ENCODE measurements around the gene CRACR2B. TPM values are rescaled to one million over a fixed set of nuclear protein-coding genes. Genes with fewer than 3 reads are reported as not detected.

CRACR2B gene
- total RNA-seq, 3 donors from 2014 or later (not counting 1 experiment from before 2014, with no cell fraction given), result 3.4 to 10.1 (median 3.8) TPM

DNA sequence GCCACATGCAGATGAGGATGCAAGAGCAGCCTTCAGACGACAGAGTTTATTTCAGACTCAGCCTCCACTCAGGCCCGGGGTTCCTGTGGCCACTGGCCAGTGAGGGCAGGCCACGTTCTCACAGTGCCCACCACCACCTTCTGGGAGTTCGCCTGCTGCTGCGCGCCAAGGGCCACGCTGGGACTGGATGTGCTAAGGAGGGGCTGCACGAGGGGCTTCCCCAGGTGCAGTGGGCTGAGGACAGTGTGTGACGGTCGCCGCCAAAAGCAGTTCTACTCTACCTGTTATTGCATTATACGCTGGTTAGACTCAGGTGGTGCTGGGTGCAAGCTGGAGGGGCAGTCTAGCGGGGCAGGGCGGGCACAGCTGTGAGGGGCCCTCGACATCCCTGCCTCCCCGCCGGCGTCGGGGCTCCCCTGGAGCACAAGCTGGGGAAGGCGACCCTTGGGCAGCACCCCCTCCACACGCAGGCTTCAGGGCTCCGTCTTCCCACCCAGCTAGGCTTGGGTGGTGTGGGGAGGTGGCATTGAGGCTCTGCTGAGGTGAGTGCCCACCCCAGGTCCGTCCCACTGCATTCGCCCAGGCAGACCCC lies 40.5 kb upstream of the CRACR2B start:
- Histone ChIP-seq H3K4me1 (ENCODE audit: control insufficient read depth, insufficient read depth, low read length) (peaks cover 17% of the 10 kb centered on the region), H3K9me3 (ENCODE audit: control insufficient read depth, insufficient read depth, low read length) (no peaks in the 10 kb centered on the region), H3K27me3 (ENCODE audit: control insufficient read depth, insufficient read depth, low read length) (peaks cover 8% of the 10 kb centered on the region), H3K27ac (ENCODE audit: low read length) (no peak overlapping the region), H3K4me3 (ENCODE audit: low read length) (no peak overlapping the region), H3K36me3 (ENCODE audit: control insufficient read depth, insufficient read depth, low read length) (peaks cover 9% of the 10 kb centered on the region)
- Mint-ChIP-seq H3K36me3 (no peaks in the 10 kb centered on the region), H3K9me3 (no peaks in the 10 kb centered on the region), H3K27me3 (ENCODE audit: low read depth in 2 of 2) (no peaks in the 10 kb centered on the region), H3K4me1 (peaks cover 0 to 6% of the 10 kb centered on the region in 2 donors), H3K27ac (no peak overlapping the region), H3K4me3 (no peak overlapping the region)
- DNase-seq (no peak), ATAC-seq (no peak)
- 93% methylated on average over 24 of the region's 24 CpGs for WGBS (ENCODE audit: insufficient coverage)
- TF ChIP-seq, protein P1, sequence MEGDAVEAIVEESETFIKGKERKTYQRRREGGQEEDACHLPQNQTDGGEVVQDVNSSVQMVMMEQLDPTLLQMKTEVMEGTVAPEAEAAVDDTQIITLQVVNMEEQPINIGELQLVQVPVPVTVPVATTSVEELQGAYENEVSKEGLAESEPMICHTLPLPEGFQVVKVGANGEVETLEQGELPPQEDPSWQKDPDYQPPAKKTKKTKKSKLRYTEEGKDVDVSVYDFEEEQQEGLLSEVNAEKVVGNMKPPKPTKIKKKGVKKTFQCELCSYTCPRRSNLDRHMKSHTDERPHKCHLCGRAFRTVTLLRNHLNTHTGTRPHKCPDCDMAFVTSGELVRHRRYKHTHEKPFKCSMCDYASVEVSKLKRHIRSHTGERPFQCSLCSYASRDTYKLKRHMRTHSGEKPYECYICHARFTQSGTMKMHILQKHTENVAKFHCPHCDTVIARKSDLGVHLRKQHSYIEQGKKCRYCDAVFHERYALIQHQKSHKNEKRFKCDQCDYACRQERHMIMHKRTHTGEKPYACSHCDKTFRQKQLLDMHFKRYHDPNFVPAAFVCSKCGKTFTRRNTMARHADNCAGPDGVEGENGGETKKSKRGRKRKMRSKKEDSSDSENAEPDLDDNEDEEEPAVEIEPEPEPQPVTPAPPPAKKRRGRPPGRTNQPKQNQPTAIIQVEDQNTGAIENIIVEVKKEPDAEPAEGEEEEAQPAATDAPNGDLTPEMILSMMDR (IDR thresholded peaks at IDR 0.05), result no peak
- intact Hi-C loops (cut with micrococcal nuclease), result no loop called here

DNA sequence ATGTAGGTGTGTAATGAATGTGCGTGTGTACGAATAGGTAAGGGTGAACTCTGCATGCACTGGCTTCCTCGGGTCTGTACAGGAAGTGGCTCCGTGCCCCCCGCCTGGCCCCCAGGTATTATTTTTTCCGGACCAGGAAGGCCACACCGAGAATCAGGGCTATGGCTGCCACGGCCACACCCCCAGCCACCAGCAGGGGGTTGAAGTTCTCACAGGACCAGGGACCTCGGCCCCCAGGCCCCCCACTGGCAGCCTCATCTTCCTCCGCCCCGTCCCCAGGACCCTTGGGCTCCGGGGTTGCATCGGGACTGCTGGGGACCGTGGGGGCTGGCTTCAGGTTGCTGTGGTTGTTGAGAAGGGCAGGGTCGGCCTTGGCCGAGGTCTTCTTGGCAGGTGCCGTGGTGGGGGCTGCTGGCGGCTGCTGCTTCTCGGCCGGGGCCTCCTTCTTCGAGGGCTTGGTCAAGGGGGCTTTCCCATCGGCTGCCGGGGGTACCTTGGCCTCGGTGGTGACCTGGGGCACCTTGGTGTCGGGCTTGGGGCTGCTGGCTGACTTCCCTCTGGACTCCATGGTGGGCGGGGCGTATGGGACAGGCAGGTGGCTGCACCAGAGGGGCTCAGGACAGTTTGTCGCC lies 39.6 kb upstream of the CRACR2B start:
- H3K4me3 ChIP-seq (ENCODE audit: low read length), result no peak overlapping the region
- peaks cover 8% of the 10 kb centered on the region for H3K27me3 ChIP-seq (ENCODE audit: control insufficient read depth, insufficient read depth, low read length)
- no peak for DNase-seq
- TF ChIP-seq, protein P1 (IDR thresholded peaks at IDR 0.05), result no peak
- intact Hi-C loops (cut with micrococcal nuclease), result no loop called here
- H3K27ac Mint-ChIP-seq, result no peak overlapping the region
- H3K36me3 Mint-ChIP-seq, result no peaks in the 10 kb centered on the region
- H3K9me3 Mint-ChIP-seq, result no peaks in the 10 kb centered on the region
- peaks cover 12% of the 10 kb centered on the region for H3K36me3 ChIP-seq (ENCODE audit: control insufficient read depth, insufficient read depth, low read length)
- H3K4me3 Mint-ChIP-seq, result no peak overlapping the region
- ATAC-seq, result no peak
- no peaks in the 10 kb centered on the region for H3K9me3 ChIP-seq (ENCODE audit: control insufficient read depth, insufficient read depth, low read length)
- H3K27me3 Mint-ChIP-seq (ENCODE audit: low read depth in 2 of 2), result no peaks in the 10 kb centered on the region
- peaks cover 17% of the 10 kb centered on the region for H3K4me1 ChIP-seq (ENCODE audit: control insufficient read depth, insufficient read depth, low read length)
- WGBS (ENCODE audit: insufficient coverage), result 51% methylated on average over 28 of the region's 28 CpGs
- peaks cover 0 to 6% of the 10 kb centered on the region in 2 donors for H3K4me1 Mint-ChIP-seq
- H3K27ac ChIP-seq (ENCODE audit: low read length), result no peak overlapping the region

DNA sequence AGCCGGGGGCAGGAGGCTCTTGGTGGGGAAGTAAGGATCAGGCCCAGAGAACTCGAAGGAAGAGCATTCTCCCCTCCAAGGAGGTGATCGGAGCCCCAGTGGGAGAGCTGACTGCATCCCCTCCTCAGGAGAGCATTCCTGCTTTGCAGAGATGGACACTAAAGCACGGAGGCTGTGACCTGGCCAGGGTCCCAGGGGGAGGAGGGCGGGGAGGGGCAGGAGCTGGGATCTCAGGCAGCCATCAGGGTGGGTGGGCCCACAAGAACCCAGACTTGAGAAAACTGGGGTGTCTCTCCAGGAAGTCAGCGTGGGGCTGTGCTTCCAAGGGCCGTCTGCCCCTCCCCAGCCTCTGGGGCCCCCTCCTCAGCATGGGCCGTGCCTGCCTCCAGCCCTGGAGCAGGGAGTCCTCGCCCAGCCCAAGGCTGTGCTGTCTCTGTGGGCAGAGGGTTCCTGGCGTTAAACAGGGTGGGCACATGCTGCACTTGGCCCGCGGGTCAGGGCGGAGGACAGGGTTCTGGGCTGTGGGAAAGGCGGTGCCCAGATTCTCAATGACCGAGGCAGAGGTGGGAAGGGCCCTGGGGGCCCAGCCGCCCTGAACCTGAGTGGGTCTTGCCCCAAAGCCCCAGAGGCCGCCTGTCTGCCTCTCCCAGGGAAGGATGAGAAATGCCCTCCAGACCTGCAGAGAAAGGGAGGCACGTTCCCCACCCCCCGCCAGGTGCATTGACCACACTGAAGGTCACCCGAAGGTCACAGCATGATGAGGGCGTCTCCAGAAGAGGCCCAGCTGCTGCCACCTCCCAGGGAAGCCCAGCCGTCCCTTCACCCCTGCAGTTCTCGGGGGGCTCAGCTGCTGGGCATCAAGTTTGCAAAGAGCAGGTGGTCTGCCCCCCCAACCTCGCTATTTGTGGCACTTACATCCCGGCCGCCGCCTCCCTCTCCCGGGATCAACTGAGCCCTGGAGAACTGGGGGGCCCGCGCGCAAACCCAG lies 38.5 kb upstream of the CRACR2B start:
- no peak overlapping the region for H3K4me3 ChIP-seq (ENCODE audit: low read length)
- TF ChIP-seq, protein P1 (IDR thresholded peaks at IDR 0.05), result no peak
- peaks cover 0 to 6% of the 10 kb centered on the region in 2 donors for H3K4me1 Mint-ChIP-seq
- H3K27me3 ChIP-seq (ENCODE audit: control insufficient read depth, insufficient read depth, low read length), result peaks cover 8% of the 10 kb centered on the region
- H3K36me3 Mint-ChIP-seq, result no peaks in the 10 kb centered on the region
- H3K4me3 Mint-ChIP-seq, result no peak overlapping the region
- peaks cover 21% of the 10 kb centered on the region for H3K36me3 ChIP-seq (ENCODE audit: control insufficient read depth, insufficient read depth, low read length)
- no peaks in the 10 kb centered on the region for H3K9me3 ChIP-seq (ENCODE audit: control insufficient read depth, insufficient read depth, low read length)
- DNase-seq (no peak), ATAC-seq (no peak)
- no peak overlapping the region for H3K27ac ChIP-seq (ENCODE audit: low read length)
- WGBS (ENCODE audit: insufficient coverage), result 45% methylated on average over 31 of the region's 31 CpGs
- intact Hi-C loops (cut with micrococcal nuclease), result no loop called here
- H3K27ac Mint-ChIP-seq, result no peak overlapping the region
- H3K4me1 ChIP-seq (ENCODE audit: control insufficient read depth, insufficient read depth, low read length), result peaks cover 17% of the 10 kb centered on the region
- no peaks in the 10 kb centered on the region for H3K27me3 Mint-ChIP-seq (ENCODE audit: low read depth in 2 of 2)
- H3K9me3 Mint-ChIP-seq, result no peaks in the 10 kb centered on the region
